Measurements from ENCODE around the gene CREB5. TPM values are rescaled to one million over a fixed set of nuclear protein-coding genes. Genes with fewer than 3 reads are reported as not detected.

Gene CREB5
- total and polyA plus RNA-seq, 2 donors (not counting 3 experiments of a cell fraction or from before 2014, with no cell fraction given): 19.6 to 28.4 TPM

GRCh38 chr7:28711114-28711513, 298.8 kb downstream of the CREB5 start:
- POLR2A ChIA-PET: interaction anchor here (0.6 kb wide), 1 partner anchor 21 kb away, joined by 6 read pairs; no protein-coding TSS in a partner anchor

More at GRCh38 chr7:28711114-28711513, 298.8 kb downstream of the CREB5 start:
- no peak overlapping the region for H3K9ac ChIP-seq (replicated peaks; ENCODE audit: extremely low read depth, insufficient read depth, low read length)
- peaks cover 0 to 2% of the 10 kb centered on the region in 2 experiments for H3K36me3 ChIP-seq (ENCODE audit: control insufficient read depth in 2 of 2, extremely low read depth in 1 of 2, insufficient read depth in 2 of 2, low read length in 2 of 2)
- no peak for TF ChIP-seq FOS (IDR thresholded peaks at IDR 0.05; ENCODE audit: borderline replicate concordance, insufficient read depth, low read length)
- no peak for TF ChIP-seq POLR2A (IDR thresholded peaks at IDR 0.05; ENCODE audit: low read depth, low read length)
- no peak for TF ChIP-seq POLR2AphosphoS5 (IDR thresholded peaks at IDR 0.05; ENCODE audit: insufficient read depth, low read depth, low read length)
- no peak for TF ChIP-seq MYC (IDR thresholded peaks at IDR 0.05; ENCODE audit: low read depth, low read length)
- TF ChIP-seq JUN (IDR thresholded peaks at IDR 0.05; ENCODE audit: borderline replicate concordance, insufficient read depth, insufficient read length, low read depth): no peak
- no peak for TF ChIP-seq GATA2 (IDR thresholded peaks at IDR 0.05; ENCODE audit: insufficient read depth, insufficient read length, low read depth, low read length)
- TF ChIP-seq MAX (IDR thresholded peaks at IDR 0.05; ENCODE audit: insufficient read depth, insufficient read length): no peak
- no peak for TF ChIP-seq EZH2 (IDR thresholded peaks at IDR 0.05; ENCODE audit: borderline replicate concordance, low read depth, low read length, severe bottlenecking)
- no peak for TF ChIP-seq CTCF (IDR thresholded peaks at IDR 0.05; ENCODE audit: extremely low read depth in 1 of 2, insufficient read depth in 1 of 2, low read depth in 1 of 2, low read length in 2 of 2)
- H3K4me3 ChIP-seq (replicated peaks in 1 of 3; ENCODE audit: insufficient read depth in 1 of 3, low read depth in 1 of 3, low read length in 3 of 3): no peak overlapping the region
- H3K4me1 ChIP-seq (ENCODE audit: control insufficient read depth, extremely low read depth, insufficient read depth, low read length): no peaks in the 10 kb centered on the region
- intact Hi-C loops (cut with micrococcal nuclease) (no loop called here), dilution Hi-C loops (cut with MboI; ENCODE audit: extremely low pct_ligation_motif_present, low sequenced_read_pairs) (no loop called here)
- no peak for DNase-seq (ENCODE audit: low read depth, low spot score)
- no peak overlapping the region for H3K27ac ChIP-seq (ENCODE audit: insufficient read depth, low read depth, low read length)
- CTCF ChIA-PET: interaction anchor here (0.9 to 3.0 kb wide), 4 partner anchors 12 to 20 kb away, joined by 4 to 10 read pairs (median 4); no protein-coding TSS in a partner anchor
- H3K9me1 ChIP-seq (replicated peaks; ENCODE audit: control insufficient read depth, extremely low read depth, insufficient read depth, low read length): no peaks in the 10 kb centered on the region
- H3K27me3 ChIP-seq (ENCODE audit: control insufficient read depth in 2 of 2, insufficient read depth in 2 of 2, low read length in 2 of 2): no peaks in the 10 kb centered on the region
- no TSS peak for BruUV-seq (replicated peaks)
- H3K4me2 ChIP-seq (ENCODE audit: insufficient read depth, low read length): no peak overlapping the region
- H4K20me1 ChIP-seq (replicated peaks; ENCODE audit: control insufficient read depth, extremely low read depth, insufficient read depth, low read length): no peaks in the 10 kb centered on the region
- FAIRE-seq: no peak
- no peak overlapping the region for H2AFZ ChIP-seq (ENCODE audit: low read depth, low read length)
- no peaks in the 10 kb centered on the region for H3K79me2 ChIP-seq (ENCODE audit: control insufficient read depth, insufficient read depth, low read length)
- H3K9me3 ChIP-seq (replicated peaks; ENCODE audit: control insufficient read depth, insufficient read depth, low read length): no peaks in the 10 kb centered on the region

All from endothelial cell of umbilical vein (primary cell).